GM08714 (cell line): Measurements from ENCODE around the gene SLC27A3.

ENCODE experiments used
- H3K4me3 ChIP-seq: fragments of 200-500 bp; sonication (Bioruptor generic); 2 replicates; pipeline ENCODE4 v1.5.1; 2014; ENCODE audit warnings: mild to moderate bottlenecking, low read length, inconsistent platforms
- ZNF274 ChIP-seq: IDR thresholded peaks from 2 replicates; pipeline ENCODE4 v1.6.1; 2012; ENCODE audit warnings: mild to moderate bottlenecking, low read depth, low read length

Gene SLC27A3

DNA sequence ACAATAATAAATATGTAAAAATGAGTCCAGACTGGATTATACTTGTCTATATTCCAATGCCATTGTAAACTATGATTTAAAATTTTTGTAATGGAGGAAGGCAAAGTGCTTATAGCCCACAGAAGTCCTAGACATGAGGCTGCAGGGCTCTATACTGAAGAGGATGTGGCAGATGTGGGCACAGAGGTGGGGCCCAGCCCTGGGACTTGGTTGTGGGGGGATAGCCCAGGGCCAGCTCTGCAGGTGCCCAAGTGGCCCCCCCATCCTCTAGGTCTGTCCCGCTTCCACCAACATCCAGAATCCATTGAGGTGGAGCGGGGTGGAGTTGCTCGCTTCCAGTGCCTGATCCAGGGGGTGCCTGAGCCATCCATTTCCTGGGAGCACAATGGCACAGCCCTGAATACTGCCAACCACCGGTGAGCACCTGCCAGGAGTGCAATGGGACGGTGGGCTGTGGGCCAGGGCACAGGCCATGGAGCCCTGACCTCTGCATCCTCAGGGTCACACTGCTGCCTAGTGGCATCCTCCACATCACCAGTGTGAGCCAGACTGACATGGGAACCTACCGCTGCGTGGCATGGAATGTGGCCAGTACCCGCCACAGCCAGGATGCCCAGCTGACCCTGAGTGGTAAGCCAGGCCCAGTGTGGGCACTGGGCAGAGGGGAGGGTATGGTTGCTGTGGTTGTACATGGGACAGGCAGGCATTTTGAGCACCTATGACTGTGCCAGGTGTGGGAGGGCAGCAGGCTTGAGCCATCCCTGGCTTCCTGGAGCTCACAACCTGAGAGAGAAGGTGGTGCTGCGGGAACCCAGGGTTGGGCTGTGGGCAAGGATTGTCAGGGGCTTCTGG, 21.0 kb downstream of the SLC27A3 start:
- H3K4me3 ChIP-seq: no peak overlapping the region
- no peak for TF ChIP-seq ZNF274

DNA sequence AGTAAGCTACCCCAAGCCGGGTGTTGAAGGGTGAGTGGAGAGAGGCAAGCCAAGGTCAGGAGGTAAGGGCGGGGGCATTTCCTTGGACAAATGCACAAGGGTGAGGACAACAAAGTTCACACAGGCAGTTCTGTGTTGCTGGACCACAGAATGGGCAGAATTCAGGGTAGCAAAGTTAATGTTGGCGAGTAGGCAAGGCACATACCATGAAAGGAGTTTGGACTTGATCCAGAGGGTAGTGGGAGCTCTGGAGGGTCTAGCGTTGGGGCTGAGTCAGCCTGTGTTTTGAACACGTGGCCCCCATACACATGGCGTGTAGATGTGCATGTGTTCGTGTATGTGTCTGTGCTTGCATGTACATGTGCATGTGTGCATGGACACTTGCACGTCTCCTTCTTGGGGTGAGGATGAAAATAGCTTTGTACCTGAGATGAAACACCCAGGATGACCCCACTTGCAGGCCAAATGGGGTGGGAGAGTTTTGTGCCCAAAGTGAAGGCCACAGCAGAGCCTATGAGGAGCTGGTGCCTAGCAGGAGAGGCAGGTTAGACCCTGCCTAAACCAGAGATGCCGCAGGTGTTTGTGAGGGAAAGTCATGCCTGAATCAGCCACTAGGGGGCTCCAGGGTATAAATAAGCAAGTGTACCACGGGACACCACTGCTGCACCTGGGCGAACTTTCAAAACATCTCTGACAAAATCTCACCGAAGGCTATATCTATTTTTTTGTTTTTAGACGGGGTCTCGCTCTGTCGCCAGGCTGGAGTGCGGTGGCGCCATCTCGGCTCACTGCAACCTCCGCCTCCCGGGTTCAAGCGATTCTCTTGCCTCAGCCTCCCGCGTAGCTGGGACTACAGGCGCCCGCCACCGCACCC, 21.8 kb downstream of the SLC27A3 start:
- no peak for TF ChIP-seq ZNF274
- no peak overlapping the region for H3K4me3 ChIP-seq

DNA sequence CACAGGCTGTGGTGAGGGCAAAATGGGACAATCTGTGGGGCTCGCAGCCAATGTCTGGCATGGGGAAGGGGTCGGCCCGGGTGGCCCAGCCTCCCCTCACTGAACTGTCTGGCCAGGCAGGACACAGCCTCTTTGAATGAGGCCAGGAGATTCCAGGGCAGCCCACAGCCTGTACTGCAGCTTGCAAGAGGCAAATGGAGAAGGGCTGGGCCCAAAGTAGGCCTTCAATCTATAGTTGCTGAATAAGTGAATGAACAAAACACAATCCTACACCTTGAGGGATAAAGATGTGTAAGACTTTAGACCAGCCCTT, 23.2 kb downstream of the SLC27A3 start:
- H3K4me3 ChIP-seq: no peak overlapping the region
- TF ChIP-seq ZNF274: no peak

DNA sequence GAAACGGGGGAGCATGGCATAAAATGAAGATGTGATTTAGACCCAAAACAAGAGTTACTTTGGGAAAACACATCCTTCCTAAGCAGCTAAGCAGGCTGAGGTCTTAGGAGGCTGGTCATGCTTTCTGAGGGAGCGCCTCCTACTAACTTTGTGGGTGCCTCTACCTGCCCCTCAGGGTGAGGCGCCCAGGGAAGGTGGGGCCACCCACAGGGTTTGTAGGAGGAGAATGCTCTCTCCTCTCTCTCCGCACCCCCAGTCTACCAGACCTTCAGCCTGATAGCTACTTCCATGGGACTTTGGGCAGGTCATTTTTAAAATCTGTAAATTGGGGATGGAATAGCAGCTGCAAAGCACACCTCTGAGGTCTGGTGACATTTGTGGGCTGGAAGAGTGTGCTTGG, 23.8 kb downstream of the SLC27A3 start:
- no peak overlapping the region for H3K4me3 ChIP-seq
- no peak for TF ChIP-seq ZNF274

DNA sequence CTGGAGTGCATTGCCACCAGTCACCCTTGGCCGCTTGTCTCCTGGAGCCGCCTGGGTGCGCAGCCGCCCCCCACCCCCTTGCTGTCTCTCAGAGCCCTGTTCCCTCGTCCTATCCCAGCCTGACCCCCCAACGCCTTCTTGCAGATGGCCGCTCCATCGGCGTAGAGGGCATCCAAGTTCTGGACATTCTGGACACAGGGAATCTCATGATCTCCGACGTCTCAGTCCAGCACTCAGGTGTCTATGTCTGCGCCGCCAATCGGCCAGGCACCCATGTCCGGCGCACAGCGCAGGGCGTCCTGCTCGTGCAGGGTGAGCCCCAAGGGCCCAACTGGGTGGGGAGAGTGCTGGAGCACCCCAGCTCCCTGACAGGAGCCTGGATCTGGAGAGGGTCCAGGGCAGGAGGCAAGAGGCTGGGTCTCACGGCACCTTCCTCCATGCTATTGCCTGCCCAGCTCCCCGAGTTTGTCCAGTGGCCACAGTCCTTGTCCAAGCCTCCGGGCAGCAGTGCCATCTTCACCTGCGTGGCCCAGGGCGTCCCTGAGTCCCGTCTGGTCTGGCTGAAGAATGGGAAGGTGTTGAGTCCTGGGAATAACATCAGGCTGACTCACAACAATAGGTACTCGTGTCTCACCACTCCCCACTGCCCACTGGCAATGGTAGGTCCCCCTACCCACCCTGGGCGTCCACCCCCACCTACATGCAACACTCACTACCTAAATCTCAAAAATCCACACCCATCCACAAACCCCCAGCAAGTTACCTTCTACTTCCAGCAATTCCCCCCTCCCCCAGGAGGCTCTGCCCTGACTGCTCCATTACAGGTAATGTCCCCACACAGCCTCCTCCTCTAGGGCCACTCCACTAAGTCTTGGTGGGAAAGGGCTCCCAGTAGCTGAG, 24.6 kb downstream of the SLC27A3 start:
- H3K4me3 ChIP-seq: no peak overlapping the region
- TF ChIP-seq ZNF274: no peak

DNA sequence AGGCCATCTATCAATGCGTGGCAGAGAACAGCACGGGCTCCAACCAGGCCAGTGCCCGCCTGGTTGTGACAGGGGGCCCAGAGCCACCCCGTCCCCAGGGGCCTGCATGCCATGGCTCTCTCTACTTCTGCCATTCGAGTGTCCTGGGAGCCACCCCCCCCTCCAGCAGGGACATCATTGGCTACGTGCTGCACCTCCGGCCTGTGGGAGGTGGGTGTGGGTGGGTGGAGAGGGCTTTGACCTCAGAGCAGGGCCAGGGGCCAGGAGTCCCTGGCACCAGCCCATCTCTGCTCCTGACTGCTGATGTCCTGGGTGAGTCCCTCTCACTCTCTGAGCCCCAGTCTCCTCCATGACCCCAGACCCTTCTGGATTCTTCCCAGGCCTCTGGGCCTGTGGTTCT, 25.3 kb downstream of the SLC27A3 start:
- H3K4me3 ChIP-seq: no peak overlapping the region
- TF ChIP-seq ZNF274: no peak

DNA sequence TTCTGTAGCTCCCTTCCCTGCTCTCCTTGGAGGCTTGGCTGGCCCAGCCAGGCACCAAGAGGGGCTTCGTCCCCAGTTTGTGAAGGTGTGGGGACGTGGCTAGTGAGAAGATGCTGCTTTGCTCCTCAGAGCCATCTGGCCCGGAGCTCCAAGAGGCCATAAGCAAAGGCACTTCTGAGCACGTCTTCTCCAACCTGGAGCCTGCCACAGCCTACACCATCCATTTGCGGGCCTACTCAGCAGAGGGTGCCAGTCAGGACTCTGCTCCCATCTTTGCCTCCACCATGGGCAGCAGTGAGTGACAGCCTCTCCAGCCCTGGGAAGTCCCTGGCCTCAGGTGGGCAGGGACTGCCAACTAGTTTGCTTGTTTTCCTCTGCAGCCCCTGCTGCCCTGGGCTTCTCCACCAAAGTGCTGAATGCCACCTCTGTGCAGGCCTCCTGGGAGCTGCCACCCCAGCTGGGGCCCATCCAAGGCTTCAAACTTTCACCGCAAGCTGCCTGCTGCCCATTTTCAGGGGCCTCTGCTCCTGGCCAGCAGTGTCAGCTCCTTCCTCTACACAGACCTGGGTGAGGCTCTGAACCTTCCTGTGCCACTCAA, 25.9 kb downstream of the SLC27A3 start:
- TF ChIP-seq ZNF274: no peak

DNA sequence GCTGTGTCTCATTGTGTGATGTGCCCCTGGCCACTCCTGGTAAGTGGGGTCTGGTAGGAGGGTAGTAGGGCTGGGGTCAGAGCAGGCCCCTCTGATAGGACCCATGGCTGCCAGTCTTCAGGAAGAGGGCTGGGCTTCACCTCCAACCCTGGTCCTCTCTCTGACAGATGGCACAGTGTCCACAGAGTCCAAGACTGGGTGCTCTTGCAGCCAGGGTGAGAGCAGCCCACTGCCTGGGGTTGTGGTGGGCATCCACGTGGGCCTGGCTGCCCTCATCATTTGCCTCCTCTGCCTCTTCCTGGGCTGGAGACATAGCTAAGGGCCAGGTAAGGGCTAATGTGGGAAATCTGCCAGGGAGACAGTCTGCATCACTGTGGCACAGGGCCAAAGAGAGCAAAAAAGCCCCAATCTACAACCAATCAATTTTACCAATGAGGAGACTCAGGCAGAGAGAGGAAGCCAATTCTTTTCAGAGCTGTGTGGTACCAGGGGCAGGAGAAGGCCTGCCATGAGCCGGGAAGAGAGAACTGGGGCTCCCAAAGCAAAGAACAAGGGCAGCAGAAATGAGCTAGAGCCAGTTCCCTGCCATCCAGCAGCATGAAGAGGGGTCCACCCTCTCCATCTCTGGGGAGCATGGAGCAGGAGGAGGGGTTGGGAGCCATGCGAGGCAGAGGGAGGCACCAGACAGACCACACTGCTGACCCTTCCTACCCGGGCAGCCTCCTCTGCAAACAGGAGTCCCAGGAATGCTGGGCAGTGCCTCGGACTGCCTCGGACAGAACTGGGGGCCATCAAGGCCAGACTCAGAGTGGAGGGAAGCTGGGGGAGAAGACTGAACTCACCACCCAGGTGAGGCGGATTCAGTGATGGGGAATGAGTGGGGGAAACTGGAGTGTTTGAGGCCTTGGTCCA, 26.8 kb downstream of the SLC27A3 start:
- no peak for TF ChIP-seq ZNF274

More for the DNA sequence above, 25.9 kb downstream of the SLC27A3 start:
- H3K4me3 ChIP-seq: no peak overlapping the region

DNA sequence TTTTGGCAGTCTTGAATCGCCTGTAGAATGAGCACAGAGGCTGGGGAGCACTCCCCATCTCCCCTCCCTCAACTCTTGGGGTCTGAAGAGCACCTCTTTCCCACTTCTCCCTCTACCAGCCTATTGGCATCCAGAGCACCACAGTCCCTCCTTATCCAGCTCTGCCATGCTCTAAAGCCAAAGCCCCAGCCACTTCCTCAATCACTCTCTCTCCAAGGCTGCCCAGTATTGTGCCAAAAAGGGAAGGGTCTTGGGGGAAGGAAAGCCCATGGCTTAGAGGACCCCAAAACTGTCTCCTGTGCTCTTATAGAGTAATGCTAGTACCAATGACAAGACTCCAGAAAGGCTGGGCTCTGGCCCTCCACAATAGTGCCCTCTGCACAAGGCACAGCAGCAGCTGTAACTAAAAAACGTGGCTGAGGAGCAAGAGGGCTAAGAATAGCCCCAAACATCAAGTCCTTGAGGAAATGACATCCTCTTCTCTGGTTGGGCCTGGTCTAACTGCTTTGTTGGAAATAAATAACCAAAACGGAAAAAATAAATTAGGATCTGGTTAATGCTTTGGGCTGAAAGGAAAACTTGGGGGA, 28.4 kb downstream of the SLC27A3 start:
- no peak for TF ChIP-seq ZNF274
- H3K4me3 ChIP-seq: no peak overlapping the region

More for the DNA sequence above, 26.8 kb downstream of the SLC27A3 start:
- no peak overlapping the region for H3K4me3 ChIP-seq

DNA sequence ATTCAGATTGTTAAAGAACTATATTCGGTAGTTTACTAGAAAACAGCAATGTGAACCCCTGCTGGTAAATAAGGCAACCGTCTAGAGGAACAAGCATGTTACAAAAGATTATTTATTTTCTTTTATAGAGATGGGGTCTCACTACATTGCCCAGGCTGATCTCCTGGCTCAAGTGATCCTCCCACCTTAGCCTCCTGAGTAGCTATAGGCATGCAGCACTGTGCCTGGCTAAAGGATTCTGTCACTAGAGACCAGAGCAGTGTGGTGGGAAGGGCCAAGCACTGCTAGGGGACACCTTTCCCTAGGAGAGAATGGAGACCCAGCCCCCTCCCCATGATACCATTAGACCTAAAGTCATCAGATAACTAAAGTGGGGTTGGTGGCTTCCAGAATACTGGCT, 28.9 kb downstream of the SLC27A3 start:
- no peak overlapping the region for H3K4me3 ChIP-seq
- no peak for TF ChIP-seq ZNF274

DNA sequence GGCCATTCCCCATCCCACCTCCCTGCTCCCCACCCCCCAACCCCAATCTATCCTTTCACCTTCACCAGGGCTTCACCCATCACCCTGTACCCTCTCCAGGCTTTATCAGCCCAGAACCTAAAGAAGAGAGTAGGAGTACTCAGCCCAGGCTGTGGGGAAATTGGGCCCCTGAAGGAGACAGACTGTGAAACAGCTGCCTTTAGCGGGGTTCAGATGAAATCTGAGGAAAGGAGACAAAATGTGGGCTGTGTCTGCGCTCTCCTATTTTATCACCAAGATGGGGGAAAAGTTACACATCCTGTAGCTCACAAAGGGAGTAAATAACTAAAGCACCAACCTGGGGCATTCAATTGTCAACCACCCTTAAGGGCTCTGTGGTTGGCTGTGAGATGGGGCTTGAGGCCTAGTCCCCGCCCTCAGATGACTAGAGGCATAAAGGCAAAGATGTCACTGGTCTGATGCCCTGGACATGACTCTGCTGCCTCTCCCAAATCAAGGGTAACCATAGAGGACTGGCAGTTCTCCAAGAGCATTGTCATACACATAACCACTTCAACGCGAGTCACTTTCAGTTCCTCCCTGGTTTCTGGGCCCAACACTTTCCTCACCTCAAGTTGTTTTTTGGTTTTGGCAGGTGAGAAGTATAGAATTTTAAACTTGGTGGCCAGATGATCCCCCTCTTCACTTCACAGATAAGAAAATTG, 30.0 kb downstream of the SLC27A3 start:
- TF ChIP-seq ZNF274: no peak
- no peak overlapping the region; the same call in 1 of the 2 replicates for H3K4me3 ChIP-seq

DNA sequence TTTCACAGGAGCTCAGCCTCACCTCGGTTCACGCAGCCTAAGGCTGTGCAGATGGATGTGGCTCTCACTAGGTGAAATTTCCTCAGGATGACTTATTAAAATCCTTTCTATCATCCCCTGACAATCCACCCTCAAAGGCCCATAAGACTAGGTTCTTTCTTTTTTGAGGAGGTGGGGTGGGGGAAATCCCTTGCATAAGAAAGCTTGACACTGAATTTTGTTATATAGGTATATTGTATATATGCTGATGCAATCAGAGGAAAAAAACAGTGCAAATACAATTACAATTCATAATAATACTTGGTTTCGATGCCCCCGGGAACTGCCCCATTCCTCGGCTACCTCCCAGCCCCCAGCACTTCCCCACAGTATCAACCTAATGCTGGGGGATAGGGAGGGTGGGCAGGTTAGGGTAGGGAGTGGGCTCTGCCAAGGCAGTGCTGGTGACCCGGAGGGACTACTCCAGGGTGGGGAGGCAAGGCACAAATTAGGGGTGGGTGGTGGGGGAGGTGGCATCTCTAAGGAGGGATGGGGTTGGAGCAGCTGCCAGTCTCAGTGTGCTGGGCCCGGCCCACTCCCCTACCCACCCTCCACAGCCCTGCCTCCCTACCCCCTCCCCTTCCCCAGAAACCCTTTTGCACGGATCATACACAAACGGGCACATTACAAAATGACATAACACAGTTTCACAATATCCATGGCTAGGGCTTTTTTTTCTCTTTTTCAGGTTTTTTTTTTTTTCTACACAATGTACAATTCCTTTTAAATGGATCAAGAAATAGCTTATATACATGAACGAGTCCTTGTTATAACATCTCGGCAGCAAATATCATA, 30.9 kb downstream of the SLC27A3 start:
- peak overlapping the region; percentile 32; the same call in 1 of the 2 replicates for H3K4me3 ChIP-seq
- no peak for TF ChIP-seq ZNF274
